CD4-positive, alpha-beta T cell treated with Interleukin-1 beta for 1 hour (primary cell): ENCODE measurements around the gene MAP2K7.
"Not testable (repeated sequence)": the region's sequence is repeated elsewhere in the genome, so short reads cannot be mapped to it uniquely, and the experiment has no call there.

ENCODE experiments used
- DNase-seq, 2 donors: peaks; one replicate each; pipeline ENCODE4 v3.0.0-alpha.2; 2020 to 2022

Gene MAP2K7

GRCh38 chr19:7920519-7921301 is 17.0 kb downstream of the MAP2K7 start:
- peak; percentile 99 for DNase-seq

- no peak for DNase-seq
Measured at GRCh38 chr19:7921302-7921966, 17.8 kb downstream of the MAP2K7 start.

GRCh38 chr19:7921967-7922835 is 18.5 kb downstream of the MAP2K7 start:
- DNase-seq: no peak

GRCh38 chr19:7922836-7923195 is 19.1 kb downstream of the MAP2K7 start:
- DNase-seq: no peak

GRCh38 chr19:7923295-7924191 is 19.9 kb downstream of the MAP2K7 start:
- DNase-seq: no peak

GRCh38 chr19:7924241-7924640 is 20.6 kb downstream of the MAP2K7 start:
- no peak for DNase-seq

- no peak for DNase-seq
Measured at GRCh38 chr19:7924651-7925170, 21.0 kb downstream of the MAP2K7 start.

- DNase-seq: peak; percentile 77 to 81
Measured at GRCh38 chr19:7925171-7925851, 21.6 kb downstream of the MAP2K7 start.

- peak; percentile 76 to 85 for DNase-seq
Measured at GRCh38 chr19:7926021-7926726, 22.5 kb downstream of the MAP2K7 start, which contains the start of gene CTXN1. TSS of gene CTXN1 (minus strand) at chr19:7926135. CDS start at chr19:7925538, 597 bp downstream.

- DNase-seq: no peak
Measured at GRCh38 chr19:7926727-7927604, 23.3 kb downstream of the MAP2K7 start.

- no peak for DNase-seq
Measured at GRCh38 chr19:7927605-7928333, 24.1 kb downstream of the MAP2K7 start.

- no peak for DNase-seq
Measured at GRCh38 chr19:7928334-7928706, 24.6 kb downstream of the MAP2K7 start.

GRCh38 chr19:7928741-7929701 is 25.3 kb downstream of the MAP2K7 start:
- DNase-seq: peak; percentile 77 to 78

- DNase-seq: not testable (repeated sequence)
Measured at GRCh38 chr19:7930030-7930429, 26.4 kb downstream of the MAP2K7 start.

- DNase-seq: no peak
Measured at GRCh38 chr19:7930765-7931164, 27.1 kb downstream of the MAP2K7 start.

GRCh38 chr19:7931221-7932061 is 27.8 kb downstream of the MAP2K7 start:
- DNase-seq: no peak
